NCI-H1694 (cell line): ENCODE measurements around the gene HEG1.
A peak's percentile ranks its signal among the peaks of the same experiment; 100 is the strongest.
"Not testable (repeated sequence)": the region's sequence is repeated elsewhere in the genome, so short reads cannot be mapped to it uniquely, and the experiment has no call there.

Experiments used
- DNase-seq: peaks from one replicate; lab custom pipeline; 2025; lab: John Stamatoyannopoulos, UW

The HEG1 gene

GRCh38 chr3:125055913-125056745 is at the start of gene HEG1:
TSS of gene HEG1 (minus strand) at chr3:125055997. CDS start at chr3:125055890, 107 bp downstream.
- peak; percentile 40 for DNase-seq

- no peak for DNase-seq
Measured at GRCh38 chr3:125105116-125105515, 49.3 kb upstream of the HEG1 start.

GRCh38 chr3:125104639-125105038 is 48.8 kb upstream of the HEG1 start:
- no peak for DNase-seq

GRCh38 chr3:125103406-125103805 is 47.6 kb upstream of the HEG1 start:
- no peak for DNase-seq

- DNase-seq: no peak
Measured at GRCh38 chr3:125102470-125102869, 46.7 kb upstream of the HEG1 start.

GRCh38 chr3:125098611-125099291 is 43.0 kb upstream of the HEG1 start:
- no peak for DNase-seq

- DNase-seq: no peak
Measured at GRCh38 chr3:125090649-125091048, 34.9 kb upstream of the HEG1 start.

GRCh38 chr3:125087768-125088391 is 32.1 kb upstream of the HEG1 start:
- no peak for DNase-seq

- no peak for DNase-seq
Measured at GRCh38 chr3:125085166-125085565, 29.4 kb upstream of the HEG1 start.

- no peak for DNase-seq
Measured at GRCh38 chr3:125083776-125084175, 28.0 kb upstream of the HEG1 start.

GRCh38 chr3:125082339-125082738 is 26.5 kb upstream of the HEG1 start:
- DNase-seq: not testable (repeated sequence)

GRCh38 chr3:125080077-125080476 is 24.3 kb upstream of the HEG1 start:
- DNase-seq: no peak

GRCh38 chr3:125079675-125080045 is 23.9 kb upstream of the HEG1 start:
- DNase-seq: no peak

- no peak for DNase-seq
Measured at GRCh38 chr3:125078951-125079674, 23.3 kb upstream of the HEG1 start.

GRCh38 chr3:125077864-125078263 is 22.1 kb upstream of the HEG1 start:
- DNase-seq: no peak

GRCh38 chr3:125076464-125076863 is 20.7 kb upstream of the HEG1 start:
- DNase-seq: no peak

- no peak for DNase-seq
Measured at GRCh38 chr3:125075738-125076137, 19.9 kb upstream of the HEG1 start.

- peak; percentile 84 for DNase-seq
Measured at GRCh38 chr3:125073390-125073905, 17.7 kb upstream of the HEG1 start.

- DNase-seq: peak; percentile 83
Measured at GRCh38 chr3:125072749-125073389, 17.1 kb upstream of the HEG1 start.

GRCh38 chr3:125072301-125072700 is 16.5 kb upstream of the HEG1 start:
- DNase-seq: peak; percentile 78

GRCh38 chr3:125069968-125070745 is 14.4 kb upstream of the HEG1 start:
- DNase-seq: no peak
